ENCODE results near the gene ADAMTS2.

- no peak for TF ChIP-seq CTCF (IDR thresholded peaks at IDR 0.05)
- TF ChIP-seq POLR2A (IDR thresholded peaks at IDR 0.05) = no peak
Observed at GRCh38 chr5:179258001-179258921, 87.0 kb downstream of the ADAMTS2 start.
